Occipital lobe (tissue), 2 donors: ENCODE measurements around the gene RGS9BP. TPM values are rescaled to one million over a fixed set of nuclear protein-coding genes. Genes with fewer than 3 reads are reported as not detected.
"Not testable (repeated sequence)": the region's sequence is repeated elsewhere in the genome, so short reads cannot be mapped to it uniquely, and the experiment has no call there.

Experiments used
- DNase-seq: peaks from one replicate; lab custom pipeline; 2025; lab: John Stamatoyannopoulos, UW
- total RNA-seq: library from RNA; depleted of rRNA; stranded (reverse); fragments of >200 nt; gene quantifications from one replicate; pipeline ENCODE4 v1.2.3, GENCODE V29; 2014

Gene RGS9BP
- total RNA-seq = 0.78 TPM

- peak; percentile 64 for DNase-seq
Measured at GRCh38 chr19:32675720-32676185, at the start of gene RGS9BP. Gene RGS9BP, plus strand, starts transcription at chr19:32675848. Its CDS starts 416 bp downstream, at chr19:32676264.

- DNase-seq = no peak
Measured at GRCh38 chr19:32626969-32627368, 48.7 kb upstream of the RGS9BP start.

DNA sequence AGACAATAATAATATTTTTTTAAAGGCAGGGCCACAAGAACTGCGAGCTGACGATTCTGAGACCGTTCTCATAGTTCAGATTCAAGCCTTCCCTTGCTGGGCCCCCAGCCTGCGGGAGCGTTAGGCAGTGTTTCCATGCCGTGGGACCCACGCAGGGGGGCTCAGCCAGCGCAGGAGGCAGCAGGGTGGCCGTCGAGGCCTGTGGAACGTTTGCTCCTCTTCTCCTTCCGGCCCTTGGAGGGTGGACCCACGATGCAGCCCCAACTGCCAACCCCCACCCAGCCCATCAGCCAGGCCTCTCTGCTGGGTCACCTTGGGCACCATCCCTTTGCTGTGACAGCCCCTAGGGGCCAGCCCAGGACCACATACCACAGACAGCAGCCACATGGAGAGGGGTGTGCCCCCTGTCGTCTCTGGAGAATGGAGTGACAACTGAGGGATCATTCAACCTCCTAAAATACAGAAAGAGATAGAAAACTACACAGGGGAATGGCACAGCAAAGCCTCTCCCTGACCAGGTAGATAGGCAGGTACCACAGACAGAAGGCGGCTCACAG lies 47.9 kb upstream of the RGS9BP start:
- DNase-seq = no peak

- no peak for DNase-seq
Measured at GRCh38 chr19:32630338-32630737, 45.3 kb upstream of the RGS9BP start.

- DNase-seq = no peak
Measured at GRCh38 chr19:32631381-32631780, 44.3 kb upstream of the RGS9BP start.

DNA sequence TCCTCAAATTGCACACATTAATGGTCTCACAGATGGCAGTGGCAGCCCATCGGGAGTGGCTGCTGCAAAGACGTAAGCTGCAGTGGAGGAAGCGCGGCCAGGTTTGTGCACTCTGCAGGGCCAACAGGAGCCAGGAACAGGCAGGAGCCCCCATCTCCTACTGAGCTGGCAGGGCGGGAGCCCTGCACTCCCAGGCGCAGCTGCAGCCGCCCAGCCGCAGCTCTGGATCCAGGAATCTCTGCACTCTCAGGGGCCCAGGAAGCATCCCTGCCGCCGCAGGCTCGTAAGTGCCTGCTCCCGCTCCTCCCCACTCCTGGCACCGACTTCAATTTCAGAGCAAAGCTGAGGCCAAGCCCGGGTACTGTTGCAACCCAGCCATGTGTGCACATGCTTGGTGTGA lies 38.2 kb upstream of the RGS9BP start:
- DNase-seq = no peak

GRCh38 chr19:32638625-32639024 lies 37.0 kb upstream of the RGS9BP start:
- DNase-seq = no peak

DNA sequence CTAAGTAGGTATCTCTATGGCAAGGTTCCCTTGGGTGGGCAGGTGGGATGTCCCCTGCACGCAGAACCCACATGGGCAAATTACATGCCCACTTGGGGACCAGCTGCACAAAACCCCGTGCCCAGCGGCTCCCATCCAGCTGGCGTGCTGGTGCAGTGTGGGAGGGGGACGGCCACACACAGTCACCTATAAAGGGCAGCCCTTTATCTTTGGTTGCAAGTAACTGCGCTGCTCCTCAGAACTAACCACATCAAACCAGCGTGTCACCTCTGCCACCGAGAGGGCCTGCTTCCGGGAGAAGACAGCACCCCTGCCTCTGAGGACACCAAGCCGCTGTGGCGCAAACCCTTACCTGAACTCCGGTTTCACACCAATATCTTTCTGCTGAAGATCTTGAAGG lies 32.9 kb upstream of the RGS9BP start:
- DNase-seq = no peak

DNA sequence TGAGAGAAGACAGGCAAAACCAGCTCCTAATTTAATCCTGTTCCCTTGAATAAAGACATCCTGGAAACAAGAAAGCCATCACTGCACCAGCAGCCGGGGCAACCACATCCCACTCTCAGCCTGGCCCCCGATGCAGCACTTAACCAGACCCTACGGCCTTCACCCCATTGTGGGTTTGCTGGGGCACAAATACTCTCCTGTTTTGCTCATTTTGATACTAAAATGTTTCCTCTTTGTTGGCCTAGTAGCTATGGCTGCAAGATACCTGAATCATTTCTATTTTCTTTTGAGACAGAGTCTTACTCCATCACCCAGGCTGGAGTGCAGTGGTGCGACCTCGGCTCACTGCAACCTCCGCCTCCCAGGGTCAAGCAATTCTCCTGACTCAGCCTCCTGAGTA lies 29.1 kb upstream of the RGS9BP start:
- no peak for DNase-seq

DNA sequence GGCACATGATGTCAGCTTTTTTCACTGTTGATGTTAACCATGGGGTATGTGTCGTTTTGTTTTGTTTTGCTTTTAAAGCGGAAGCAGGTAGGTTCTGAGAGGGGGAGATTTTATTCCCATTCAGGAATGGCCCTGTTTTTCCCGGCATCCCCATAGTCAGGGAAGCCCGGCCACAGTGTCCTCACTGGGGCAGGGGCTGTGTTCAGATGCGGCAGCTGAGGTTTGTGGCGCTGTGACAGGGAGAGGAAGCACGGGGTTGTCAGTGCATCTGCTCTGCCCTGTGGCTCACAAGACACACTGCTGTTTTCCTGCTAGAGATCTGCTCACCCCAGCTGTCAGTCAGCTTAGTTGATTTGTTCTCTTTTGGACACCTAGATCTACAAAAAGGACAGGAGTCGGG lies 28.3 kb upstream of the RGS9BP start:
- DNase-seq = no peak

DNA sequence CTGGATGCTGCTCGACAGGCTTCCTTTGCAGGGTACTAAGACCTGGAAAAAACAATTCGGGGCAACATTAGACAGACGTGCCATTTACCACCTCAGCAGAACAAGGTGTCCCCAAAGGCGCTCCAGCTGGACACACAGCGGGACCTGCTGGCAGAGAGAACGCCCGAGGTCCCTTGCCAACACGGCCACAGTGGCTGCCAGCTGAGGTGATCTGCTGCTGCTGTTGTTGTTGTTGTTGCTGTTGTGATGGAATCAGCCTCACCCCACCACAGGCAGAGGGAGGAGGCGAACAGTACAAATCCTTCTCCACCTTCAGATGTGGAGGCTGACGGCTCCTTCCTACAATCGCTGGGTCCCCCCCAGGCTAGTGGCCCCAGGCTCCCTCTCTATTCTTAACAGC lies 25.9 kb upstream of the RGS9BP start:
- no peak for DNase-seq

DNA sequence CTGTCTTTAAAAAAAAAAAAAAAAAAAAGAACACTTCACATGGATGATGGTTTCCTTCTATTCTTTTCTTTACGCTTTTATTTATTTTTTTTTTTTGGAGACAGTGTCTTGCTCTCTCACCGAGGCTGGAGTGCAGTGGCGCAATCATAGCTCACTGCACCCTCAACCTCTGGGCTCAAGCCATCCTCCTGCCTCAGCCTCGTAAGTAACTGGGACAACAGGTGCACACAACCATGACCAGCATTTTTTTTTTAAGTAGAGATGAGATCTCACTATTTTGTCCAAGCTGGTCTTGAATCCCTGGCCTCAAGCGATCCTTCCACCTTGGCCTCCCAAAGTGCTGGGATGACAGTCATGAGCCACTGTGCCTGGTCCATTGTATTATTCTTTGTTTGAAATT lies 25.0 kb upstream of the RGS9BP start:
- no peak for DNase-seq

- DNase-seq = no peak
Measured at GRCh38 chr19:32651729-32652140, 23.9 kb upstream of the RGS9BP start.

- DNase-seq = not testable (repeated sequence)
Measured at GRCh38 chr19:32652331-32652730, 23.3 kb upstream of the RGS9BP start.

DNA sequence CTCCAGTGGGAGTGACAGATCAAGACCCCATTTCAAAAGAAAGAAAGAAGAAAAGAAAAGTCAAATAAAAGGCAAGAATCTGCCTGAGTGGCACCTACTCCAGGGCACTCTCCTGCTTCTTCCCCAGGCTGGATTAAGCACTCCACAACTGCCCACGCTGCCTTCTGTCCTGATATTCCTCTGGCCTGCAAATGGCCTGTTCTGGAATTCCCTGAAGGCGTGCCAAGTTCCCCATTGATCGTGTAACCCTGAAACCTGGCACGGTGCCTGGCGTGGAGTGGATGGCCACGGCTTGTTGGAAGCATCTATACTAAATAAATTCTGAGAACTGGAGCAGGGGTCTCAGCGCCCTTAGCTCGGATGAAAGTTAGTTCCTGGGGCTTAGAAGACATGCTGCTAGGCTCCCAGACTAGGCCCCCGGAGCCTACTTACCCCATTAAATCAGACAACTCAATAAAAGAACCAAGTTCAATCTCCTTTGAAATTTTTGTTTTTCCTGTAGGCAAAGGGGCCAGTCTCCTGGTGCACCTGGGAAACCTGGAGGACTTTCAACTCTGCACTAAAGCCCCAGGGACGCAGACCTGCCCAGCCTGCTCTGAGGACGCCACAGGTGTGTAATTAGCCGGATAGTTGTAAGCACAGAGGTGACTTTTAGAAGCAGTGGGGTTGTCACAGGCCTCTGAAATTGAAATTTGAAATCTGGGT lies 22.6 kb upstream of the RGS9BP start:
- no peak for DNase-seq

GRCh38 chr19:32653599-32653915 lies 22.1 kb upstream of the RGS9BP start:
- no peak for DNase-seq

DNA sequence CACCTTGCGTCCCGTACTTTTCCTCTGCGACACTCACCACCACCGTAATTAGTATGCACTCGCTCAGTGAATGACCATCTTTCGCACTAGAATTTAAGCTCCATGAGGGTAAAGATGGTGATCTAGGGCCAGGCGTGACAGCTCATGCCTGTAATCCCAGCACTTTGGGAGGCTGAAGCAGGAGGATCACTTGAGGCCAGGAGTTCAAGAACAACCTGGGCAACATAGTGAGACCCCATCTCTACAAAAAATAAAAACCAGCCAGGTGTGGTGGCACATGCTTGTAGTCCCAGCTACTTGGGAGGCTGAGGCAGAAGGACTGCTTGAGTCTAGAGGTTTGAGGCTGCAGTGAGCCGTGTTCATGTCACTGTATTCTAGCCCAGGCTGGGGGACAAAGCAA lies 19.3 kb upstream of the RGS9BP start:
- DNase-seq = not testable (repeated sequence)

- DNase-seq = no peak
Measured at GRCh38 chr19:32658075-32658474, 17.6 kb upstream of the RGS9BP start.

DNA sequence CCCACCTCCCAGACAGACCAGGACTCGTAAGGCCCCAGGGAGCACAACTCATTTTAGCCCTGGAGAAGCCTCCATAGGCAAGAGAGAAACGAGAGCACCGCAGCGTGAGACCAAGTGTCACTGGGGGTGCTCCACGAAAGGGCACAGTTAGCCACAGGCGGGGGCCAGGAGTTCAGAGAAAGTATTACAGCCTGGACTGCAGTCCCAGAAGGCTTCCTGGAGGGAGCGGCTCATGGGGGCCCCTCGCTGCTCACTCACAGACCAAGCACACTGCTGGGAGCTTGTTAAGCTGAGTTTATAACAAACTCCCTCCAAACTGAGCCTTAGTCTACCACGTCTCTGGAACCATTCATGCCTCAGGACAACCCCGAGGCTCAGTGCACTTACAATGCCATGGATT lies 17.1 kb upstream of the RGS9BP start:
- DNase-seq = no peak

DNA sequence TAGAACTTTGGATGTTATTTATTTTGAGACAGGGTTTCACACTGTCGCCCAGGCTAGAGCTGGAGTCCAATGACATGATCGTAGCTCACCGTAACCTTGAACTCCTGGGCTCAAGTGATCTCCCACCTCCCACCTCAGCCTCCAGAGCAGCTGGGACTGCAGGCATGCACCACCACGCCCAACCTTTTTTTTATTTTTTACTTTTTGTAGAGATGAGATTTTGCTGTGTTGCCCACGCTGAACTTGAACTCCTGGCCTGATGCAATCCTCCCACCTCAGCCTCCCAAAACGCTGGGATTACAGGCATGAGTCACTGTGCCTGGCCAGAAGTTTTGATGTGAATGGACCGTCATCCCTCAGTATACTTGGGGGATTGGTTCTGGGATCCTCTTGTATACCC lies 14.3 kb upstream of the RGS9BP start:
- DNase-seq = no peak

GRCh38 chr19:32662186-32662585 lies 13.5 kb upstream of the RGS9BP start:
- DNase-seq = no peak

- DNase-seq = no peak
Measured at GRCh38 chr19:32666084-32666483, 9.6 kb upstream of the RGS9BP start.

DNA sequence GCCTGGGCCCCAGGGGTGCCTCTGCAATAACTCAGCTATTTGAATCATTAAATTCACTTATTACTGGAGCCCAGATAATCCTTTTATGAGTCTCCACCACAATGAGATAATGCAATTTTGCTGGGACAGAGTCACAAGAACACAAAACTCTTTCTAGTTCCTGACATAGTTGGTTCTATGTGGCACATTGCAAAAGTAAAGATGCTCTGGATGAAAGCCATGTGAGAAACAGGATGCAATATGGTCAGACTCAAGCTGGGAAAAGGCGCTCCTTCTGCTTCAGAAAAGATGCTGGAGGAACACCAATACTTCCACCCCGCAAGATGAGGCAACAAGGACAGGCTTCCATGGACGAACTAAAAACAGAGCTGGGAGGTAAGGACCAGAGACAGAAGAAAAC lies 6.3 kb upstream of the RGS9BP start:
- no peak for DNase-seq
